NAMALWA (cell line): Measurements from ENCODE around the gene TNRC6B.
"Not testable (repeated sequence)": the region's sequence is repeated elsewhere in the genome, so short reads cannot be mapped to it uniquely, and the experiment has no call there.

Experiments
- DNase-seq: peaks from one replicate; pipeline ENCODE4 v3.0.0-alpha.2; 2015; ENCODE audit warnings: low spot score

Gene TNRC6B

DNA sequence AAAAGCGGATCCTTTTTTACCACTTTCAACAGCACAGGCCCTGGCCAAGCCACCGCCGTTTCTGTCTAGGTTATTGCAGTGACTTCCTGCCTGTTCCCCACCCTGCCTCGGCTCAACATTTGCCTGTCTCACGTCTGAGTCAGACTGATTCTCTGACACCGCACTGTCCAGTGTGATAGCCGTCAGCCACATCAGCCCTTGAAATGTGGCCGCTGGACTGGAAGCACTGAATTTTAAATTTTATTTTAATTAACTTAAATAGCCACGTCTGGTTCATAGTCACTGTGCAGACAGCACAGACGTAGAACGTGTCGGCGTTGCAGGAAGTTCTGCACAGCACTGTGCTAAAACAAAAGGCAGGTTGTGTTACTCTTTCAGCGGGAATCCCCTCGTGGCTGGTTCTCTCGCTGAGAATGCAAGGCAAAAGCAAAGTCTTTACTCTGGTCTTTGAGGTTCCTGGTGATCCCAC, 112.3 kb downstream of the TNRC6B start:
- DNase-seq: no peak

DNA sequence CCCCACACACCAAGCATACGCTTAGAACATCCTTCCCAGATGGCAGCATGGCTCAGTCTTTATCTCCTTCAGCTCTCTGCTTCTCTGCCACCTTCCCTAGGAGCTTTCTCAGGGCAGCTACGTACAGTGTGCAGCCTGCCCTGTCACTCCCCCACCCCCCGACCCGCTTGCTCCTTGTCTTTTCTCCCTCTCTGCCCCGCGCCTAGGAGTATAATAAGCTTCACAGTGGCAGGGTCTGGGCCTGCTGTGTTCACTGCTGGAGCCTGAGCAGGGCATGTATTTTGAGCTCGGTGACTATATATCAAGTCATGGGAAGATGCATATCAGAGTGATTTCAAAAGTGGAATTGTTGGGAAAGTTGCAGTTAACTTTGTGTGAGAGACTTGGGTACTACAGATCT, 112.8 kb downstream of the TNRC6B start:
- DNase-seq: no peak

DNA sequence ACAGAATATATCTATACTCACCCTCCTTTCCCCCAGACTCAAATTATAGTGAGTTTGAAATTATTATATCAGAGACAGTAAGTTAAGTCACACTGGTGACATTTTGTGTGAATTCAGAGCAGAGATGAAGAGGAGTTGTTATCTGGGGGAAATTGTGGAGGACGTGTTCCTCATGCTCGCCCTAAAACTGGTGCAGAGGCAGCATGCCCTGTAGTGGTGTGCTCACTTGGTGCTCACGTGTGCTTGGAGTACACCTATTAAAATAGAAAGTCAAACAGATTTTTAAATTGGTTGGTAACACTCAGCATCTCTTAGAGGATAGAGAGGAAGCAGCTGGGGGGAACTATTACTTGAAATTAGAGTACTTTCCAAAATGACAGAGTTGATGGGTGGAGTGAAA, 117.0 kb downstream of the TNRC6B start:
- no peak for DNase-seq

DNA sequence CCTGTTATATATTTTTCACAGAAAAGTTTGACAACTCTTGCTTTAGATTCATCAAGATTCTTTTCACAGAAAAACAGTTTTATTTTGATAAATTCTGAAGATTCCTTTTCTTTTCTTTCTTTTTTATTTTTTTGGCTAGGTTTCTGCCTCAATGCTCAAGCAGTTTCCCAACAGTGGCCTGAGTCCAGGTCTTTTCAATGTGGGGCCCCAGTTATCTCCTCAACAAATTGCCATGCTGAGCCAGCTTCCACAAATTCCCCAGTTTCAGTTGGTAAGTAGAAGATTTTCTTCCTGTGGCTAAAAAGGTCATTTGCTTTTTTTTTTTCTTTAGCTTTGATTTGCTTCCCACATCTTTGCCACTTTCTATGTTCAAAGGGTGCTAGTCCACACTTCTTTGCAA, 122.6 kb downstream of the TNRC6B start:
- DNase-seq: no peak

DNA sequence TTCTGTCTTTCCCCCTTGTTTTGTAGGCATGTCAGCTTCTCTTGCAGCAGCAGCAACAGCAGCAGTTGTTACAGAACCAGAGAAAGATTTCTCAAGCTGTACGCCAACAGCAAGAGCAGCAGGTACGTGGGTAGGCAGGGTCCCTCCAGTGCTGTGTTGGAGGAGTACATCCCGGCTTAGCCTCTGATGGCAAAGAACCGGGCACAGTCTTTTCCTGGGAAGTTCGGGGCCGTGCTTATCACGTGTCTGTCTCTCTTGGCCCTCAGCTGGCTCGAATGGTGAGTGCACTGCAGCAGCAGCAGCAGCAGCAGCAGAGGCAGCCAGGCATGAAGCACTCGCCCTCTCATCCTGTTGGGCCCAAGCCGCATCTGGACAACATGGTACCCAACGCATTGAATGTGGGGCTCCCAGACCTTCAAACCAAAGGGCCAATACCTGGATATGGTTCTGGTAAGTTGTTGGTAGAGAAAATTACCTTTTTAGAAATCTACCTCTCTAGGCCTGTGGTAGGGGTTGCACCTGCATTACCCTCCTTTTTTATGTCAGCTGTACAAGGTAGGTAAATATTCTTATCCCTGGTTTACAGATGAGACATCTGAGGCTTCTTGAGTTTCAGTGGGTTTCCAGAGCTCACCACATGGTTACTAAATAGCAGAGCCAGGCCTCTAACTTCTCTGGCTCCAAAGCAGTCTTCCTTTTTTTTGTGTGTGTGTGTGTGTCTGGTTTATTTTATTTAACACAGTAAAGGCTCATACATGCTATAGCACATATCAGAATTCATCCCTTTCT, 123.4 kb downstream of the TNRC6B start:
- DNase-seq: no peak

DNA sequence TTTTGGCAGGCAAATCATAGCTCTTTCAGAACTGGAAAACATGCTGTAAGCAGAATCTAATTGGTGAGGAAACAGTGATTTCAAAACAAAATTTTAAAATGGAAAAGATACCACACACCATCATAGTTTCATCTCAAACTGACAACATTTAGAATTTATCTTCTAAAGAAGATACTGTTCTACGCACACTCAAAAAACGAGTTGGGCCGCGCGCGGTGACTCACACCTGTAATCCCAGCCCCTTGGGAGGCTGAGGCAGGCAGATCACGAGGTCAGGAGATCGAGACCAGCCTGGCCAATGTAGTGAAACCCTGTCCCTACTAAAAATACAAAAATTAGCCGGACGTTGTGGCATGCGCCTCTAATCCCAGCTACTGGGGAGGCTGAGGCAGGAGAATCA, 124.4 kb downstream of the TNRC6B start:
- DNase-seq: no peak

DNA sequence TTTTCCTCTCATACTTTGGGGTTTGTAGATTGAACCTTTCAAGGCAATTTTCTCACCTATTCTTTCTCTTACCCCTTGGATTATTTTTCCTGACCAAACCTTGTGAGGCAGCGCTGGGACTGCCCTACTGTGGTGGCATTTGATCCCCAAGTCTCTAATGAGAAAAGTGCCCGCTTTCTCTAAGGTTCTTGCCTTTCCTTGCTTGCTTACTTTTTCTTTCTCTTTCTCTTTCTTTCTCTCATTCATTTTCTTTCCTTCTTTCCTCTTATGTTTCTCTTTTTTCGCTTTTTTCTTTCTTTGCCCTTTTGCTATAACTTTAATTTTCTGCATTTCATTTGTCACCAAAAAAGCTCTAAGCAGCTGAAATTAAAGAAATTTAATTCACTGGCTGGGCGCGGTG, 127.9 kb downstream of the TNRC6B start:
- no peak for DNase-seq

DNA sequence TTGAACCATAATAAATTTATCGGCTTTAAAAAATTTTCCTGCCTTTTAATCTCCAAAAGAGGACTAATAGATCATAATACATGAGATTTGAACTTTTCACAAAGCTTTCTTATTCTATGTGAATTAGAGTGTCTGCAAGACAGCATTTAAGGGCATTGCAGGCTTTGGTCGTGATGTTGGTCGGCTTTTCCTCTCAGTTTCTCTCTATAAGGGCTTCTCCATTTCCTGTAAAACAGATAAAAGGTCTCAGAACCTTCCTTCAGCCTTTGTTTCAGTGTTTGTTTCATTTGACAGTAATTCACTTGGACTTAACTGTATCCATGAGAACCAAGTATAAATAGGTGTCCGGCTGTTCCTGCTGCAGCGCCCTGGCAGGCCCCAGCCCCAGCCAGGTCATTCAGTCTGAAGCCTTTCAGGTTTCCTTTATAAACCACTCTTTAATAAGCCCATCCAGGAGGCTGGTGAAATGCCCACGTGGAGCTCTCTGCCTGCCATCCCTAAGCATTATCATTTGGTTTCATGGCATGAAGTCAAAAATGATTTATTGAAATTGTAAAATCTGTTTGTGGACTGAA, 131.4 kb downstream of the TNRC6B start:
- DNase-seq: no peak

DNA sequence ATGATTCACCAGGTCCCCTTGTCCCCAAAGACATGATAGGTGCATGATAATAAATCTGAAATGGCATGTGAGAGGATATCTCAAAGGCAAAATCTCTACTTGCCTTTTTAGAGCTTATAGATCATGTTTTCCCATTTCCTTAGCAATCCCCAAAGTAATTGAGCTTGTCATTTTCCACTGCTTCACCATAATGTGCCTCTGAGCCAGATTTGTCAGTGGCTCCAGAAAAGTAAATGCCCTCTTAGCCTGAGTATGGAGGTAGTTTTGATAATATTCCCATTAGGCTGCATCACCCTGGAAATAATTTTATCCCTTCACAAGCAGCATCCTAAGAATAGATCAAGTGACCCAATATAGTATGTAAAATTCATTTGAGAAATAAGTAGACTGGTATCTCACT, 131.9 kb downstream of the TNRC6B start:
- no peak for DNase-seq

DNA sequence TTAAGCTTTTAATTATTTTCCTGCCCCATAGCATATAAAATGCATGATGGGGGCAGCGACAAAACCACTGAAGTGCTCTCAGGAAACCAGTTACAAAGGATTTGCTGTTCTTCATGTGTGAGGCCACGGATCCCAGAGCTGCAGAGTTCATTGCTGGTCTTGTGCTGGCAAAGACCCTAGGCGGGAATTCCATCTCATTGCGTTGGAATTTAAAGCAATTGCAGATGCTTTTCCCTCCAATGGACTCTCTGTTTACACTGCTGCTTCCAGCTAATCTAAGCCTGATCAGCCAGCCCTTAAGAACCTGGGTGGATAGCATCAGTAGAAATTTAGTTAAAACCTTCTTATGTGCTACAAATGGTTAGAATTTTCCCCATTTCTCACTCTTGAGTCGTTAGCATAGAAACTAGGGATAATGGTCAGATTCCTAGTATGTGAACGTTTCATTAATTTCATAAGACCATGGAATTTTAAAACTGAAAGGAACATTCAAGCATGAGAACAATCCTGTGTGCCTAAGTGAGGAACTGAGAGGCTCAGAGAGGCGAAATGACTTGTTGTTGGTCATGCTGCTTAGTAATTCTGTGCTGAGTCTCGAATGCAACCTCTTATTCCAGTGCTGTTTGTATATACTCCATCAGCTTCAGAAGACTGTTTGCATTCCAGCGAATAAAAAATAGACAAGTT, 132.5 kb downstream of the TNRC6B start:
- no peak for DNase-seq

DNA sequence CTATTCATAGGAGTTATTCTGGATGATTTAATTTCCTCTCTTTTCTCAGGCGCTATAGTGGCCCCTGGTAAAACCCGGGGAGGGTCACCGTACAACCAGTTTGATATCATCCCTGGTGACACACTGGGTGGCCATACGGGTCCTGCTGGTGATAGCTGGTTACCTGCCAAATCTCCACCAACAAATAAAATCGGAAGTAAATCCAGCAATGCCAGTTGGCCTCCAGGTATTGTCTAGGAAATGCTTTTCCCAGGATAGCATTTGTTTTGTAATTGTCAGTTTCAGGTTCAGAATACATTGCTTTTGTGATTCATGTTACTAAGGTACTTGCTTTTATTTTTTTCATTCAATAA, 133.0 kb downstream of the TNRC6B start:
- DNase-seq: no peak

DNA sequence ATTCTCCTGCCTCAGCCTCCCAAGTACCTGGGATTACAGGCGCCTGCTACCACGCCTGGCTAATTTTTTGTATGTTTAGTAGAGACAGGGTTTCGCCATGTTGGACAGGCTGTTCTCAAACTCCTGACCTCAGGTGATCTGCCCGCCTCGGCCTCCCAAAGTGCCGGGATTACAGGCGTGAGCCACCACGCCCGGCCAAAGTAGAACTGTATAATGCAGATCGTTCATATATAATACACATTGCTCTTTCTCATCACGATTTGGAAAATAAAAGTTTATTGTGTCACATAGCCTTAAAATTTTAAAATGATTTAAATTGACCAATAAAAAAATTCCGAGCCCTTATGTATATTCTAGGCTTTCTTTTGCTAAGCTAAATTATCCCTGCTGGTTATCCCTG, 133.9 kb downstream of the TNRC6B start:
- not testable (repeated sequence) for DNase-seq

DNA sequence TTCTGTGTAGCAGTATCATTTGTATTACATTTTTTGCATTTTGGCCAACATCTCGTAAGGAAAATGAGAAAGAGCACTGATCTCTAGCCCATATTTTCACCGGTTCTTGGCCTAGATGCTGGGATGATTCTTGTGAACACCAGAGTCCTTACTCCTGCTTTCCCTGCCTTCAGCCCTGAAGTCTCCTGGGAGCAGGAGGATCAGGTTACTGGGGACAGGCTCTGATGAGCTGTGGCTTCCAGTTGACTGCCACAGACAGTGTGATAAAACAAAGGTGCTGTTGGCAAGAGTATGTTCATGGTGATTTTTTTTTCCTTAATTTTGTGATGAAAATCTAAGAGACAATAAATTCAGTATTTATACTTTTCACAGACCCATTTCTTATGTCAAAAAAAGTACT, 134.3 kb downstream of the TNRC6B start:
- no peak for DNase-seq

DNA sequence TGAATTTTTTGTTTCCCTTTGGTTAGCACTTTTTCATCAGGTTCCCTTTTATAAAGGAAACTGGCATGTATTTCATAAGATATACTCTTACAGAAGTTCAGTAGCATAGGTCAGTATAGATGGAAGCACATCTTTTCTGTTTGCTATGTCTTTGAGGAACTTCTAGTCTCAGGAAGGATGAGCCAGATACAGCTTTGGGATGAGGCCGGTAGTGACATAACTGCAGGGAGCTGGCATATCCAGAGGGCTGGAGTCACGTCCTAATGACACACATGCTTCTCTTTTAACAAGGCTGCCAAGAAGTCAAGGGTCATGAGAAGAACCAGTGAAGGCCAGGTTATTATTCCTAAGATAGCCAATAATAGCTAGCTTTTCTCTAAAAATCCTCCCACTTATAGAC, 135.3 kb downstream of the TNRC6B start:
- no peak for DNase-seq

DNA sequence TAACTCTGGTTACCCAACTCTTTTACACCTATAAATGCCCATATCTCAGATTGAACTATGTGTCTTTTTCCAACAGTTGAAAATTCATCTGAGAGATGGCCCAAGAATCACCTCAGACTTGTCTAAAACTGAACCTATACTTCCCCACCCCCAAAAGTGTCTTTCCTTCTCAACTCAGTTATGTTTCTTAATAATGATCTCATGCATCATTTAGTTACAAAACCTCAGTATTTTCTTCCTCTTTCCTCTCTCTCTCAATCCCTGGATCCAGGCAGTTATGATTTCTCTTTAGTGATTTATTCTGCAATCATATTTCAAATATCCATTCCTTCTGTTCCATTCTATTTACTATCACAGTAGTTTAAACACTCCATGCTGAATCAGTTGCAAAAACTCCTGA, 136.3 kb downstream of the TNRC6B start:
- no peak for DNase-seq

DNA sequence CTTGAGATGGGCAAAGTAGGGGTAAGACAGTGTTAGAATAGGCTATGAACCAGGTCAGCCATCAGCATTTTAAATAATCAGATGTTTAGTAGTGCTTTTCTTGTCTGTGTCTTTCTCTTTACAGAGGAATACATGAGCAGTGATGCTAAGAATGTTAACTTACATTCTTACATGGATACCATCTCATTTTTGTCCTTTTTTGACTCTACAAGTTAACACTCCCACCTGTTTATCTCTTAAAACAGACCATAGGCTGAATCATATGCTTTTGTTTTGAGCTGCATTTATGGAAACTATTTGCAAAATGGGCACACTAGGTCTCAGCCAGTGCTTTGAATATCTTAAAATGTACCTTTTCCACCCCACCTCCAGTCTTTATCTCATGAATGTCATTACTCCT, 143.0 kb downstream of the TNRC6B start:
- no peak for DNase-seq

DNA sequence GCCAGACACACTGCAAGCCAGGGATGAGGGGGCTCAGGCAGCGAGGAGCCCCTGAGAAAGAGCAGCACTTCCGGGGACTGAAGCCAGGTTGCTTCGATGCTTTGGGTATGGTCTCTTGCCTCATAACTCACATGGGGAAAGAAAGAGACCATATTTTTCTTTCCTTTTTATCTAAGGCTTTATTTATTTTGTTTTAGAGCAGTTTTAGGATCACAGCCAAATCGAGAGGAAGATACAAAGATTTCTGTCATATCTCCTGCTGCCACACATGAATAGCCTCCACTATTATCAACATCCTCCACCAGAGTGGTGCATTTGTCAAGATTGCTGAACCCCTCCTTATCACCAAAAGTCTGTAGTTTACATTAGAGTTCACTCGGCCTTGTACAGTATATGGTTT, 144.3 kb downstream of the TNRC6B start:
- DNase-seq: no peak

DNA sequence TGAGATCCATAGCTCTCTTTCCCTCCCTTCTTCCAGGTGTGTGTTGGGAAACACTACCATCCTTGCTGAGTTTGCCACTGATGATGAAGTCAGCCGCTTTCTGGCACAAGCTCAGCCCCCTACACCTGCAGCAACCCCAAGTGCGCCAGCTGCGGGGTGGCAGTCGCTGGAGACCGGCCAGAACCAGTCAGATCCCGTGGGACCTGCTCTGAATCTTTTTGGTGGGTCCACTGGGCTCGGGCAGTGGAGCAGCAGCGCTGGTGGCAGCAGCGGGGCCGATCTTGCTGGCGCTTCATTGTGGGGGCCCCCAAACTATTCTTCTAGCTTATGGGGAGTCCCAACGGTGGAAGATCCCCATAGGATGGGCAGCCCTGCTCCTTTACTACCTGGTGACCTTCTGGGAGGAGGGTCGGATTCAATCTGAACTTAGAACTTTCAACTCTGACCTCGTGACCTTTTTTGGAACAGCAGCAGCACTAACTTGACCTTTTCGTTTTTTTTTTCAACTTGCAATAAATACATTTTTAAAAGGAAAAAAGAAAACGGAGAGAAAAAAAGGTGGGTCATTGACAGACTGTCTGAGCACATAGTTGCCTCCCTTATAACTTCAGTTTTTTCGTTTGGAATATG, 145.2 kb downstream of the TNRC6B start:
- no peak for DNase-seq

DNA sequence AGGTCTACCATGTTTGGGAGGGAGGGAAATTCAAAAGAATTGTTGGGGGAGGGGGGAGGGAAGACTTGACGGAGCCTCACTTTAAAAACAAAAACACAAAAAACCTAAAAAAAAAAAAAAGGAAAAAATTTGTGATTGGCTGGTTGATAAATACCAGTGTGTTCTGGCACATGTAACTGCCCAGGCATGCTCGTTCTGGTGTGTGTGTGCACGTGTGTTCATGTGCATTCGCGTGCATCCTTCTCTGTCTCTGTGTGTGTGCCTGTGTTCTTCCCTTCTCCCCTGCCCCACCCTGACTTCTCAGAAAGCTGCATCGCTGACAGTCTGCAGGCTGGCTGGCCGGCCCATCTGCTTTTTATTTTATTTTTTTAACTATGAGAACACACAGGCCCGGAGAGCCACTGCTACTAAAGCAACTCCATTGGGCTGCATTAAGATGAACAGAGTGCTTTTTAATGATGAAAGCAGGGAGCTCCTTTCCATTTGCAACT, 146.0 kb downstream of the TNRC6B start:
- no peak for DNase-seq

DNA sequence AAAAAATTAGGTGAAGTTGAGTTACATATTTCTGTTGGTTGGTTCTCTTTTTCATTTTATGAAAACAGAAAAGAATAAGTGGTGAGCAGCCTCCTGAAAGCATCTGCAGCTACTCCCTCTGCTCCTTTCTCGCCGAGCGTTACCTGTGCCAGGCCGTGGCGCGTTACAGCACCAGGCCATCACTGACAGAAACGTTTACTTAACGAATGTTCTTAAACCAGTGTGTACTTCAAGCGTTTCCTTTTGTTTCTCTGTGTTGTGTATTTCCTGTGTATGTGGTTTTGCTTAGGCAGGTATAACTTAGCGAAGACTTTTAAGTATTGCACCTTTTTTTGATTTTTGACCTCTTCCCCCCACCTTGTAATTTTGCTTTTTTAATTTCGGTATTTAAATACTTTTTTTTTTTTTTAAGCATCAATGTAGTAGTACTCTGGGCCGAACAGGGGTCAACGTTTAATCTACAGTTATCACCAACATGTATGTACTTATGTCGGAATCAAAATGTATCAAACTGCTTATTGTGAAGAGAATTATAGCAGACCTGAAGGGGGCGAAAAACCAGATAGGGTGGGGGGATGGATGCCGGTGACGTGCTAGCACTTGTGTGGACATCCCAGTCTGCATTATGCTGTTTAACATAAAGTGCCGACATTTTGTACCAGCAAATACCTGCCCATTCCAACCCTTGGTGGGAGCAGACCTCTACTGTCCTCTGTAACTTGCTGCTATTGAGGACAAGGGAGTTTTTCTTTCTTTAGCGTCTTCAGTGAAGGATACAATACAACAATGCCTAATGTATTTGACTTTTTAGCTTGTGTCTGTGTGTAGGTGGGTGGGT, 147.0 kb downstream of the TNRC6B start:
- no peak for DNase-seq

DNA sequence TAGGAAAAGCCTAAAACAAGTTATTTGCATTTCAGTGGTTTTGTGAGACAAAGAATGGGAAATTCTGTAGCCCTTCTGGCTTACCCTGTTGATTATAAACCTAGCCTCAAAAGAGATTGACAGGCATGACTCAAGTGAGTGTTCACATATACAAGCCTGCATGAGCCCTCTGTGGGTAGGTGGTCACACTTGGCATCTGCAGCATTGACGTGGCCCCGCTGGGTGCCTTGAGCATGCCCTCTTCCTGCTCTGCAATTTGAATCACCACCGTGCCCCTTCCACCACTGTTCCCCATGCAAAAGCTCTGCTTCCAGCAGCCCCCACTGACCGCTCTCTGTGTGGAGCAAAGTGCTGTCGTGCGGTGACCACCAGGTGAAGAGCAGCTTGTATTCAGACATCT, 147.6 kb downstream of the TNRC6B start:
- no peak for DNase-seq
